Activated CD4-positive, alpha-beta T cell treated with anti-CD3 and anti-CD28 coated beads, Interleukin-2, amount 10 ng/mL, durations not matched to agents 24 days and 14 days (primary cell): ENCODE results near the gene NCOA3. TPM values are rescaled to one million over a fixed set of nuclear protein-coding genes. Genes with fewer than 3 reads are reported as not detected.
A peak's percentile ranks its signal among the peaks of the same experiment; 100 is the strongest.

Experiments
- DNase-seq: peaks from one replicate; pipeline ENCODE4 v3.0.0; 2022
- H3K27ac Mint-ChIP-seq: one replicate; pipeline ENCODE4 v1.8.0; 2022; ENCODE audit warnings: mild to moderate bottlenecking, mixed read lengths
- H3K27me3 Mint-ChIP-seq: one replicate; pipeline ENCODE4 v1.8.0; 2022; ENCODE audit warnings: mixed read lengths
- H3K36me3 Mint-ChIP-seq: one replicate; pipeline ENCODE4 v1.8.0; 2022; ENCODE audit warnings: low read depth, mild to moderate bottlenecking, mixed read lengths
- H3K4me1 Mint-ChIP-seq: one replicate; pipeline ENCODE4 v1.8.0; 2021; ENCODE audit warnings: mixed read lengths
- H3K4me3 Mint-ChIP-seq: one replicate; pipeline ENCODE4 v1.8.0; 2022; ENCODE audit warnings: mild to moderate bottlenecking, moderate library complexity, mixed read lengths
- H3K9me3 Mint-ChIP-seq: one replicate; pipeline ENCODE4 v1.8.0; 2021; ENCODE audit warnings: mixed read lengths
- intact Hi-C: fragments of 100-400 bp; cut with micrococcal nuclease; formaldehyde crosslinking; loops from one replicate; pipeline ENCODE4 v1.15.1; 2023
- total RNA-seq: library from RNA; stranded (reverse); gene quantifications from 2 replicates; pipeline ENCODE4 v1.2.3, GENCODE V29; 2022

Gene NCOA3
- total RNA-seq, 1 donor from 2014 or later: 140 TPM

- Mint-ChIP-seq H3K27me3 (no peaks in the 10 kb centered on the region), H3K27ac (no peak overlapping the region), H3K9me3 (no peaks in the 10 kb centered on the region), H3K4me1 (peaks cover 6% of the 10 kb centered on the region), H3K36me3 (peaks cover 2% of the 10 kb centered on the region), H3K4me3 (no peak overlapping the region)
- intact Hi-C loops: no loop called here
- DNase-seq: no peak
These were observed 166.0 kb downstream of the NCOA3 start for GRCh38 chr20:47667531-47668312.

- Mint-ChIP-seq H3K4me1 (peaks cover 6% of the 10 kb centered on the region), H3K36me3 (peaks cover 2% of the 10 kb centered on the region), H3K9me3 (no peaks in the 10 kb centered on the region), H3K27me3 (no peaks in the 10 kb centered on the region), H3K27ac (no peak overlapping the region), H3K4me3 (no peak overlapping the region)
- intact Hi-C loops: no loop called here
- DNase-seq: no peak
These were observed 166.8 kb downstream of the NCOA3 start for GRCh38 chr20:47668313-47669151.

GRCh38 chr20:47669152-47669425 lies 167.4 kb downstream of the NCOA3 start:
- no peak for DNase-seq
- Mint-ChIP-seq H3K4me1 (peaks cover 1% of the 10 kb centered on the region), H3K4me3 (no peak overlapping the region), H3K27ac (no peak overlapping the region), H3K9me3 (no peaks in the 10 kb centered on the region), H3K27me3 (no peaks in the 10 kb centered on the region), H3K36me3 (peaks cover 2% of the 10 kb centered on the region)
- intact Hi-C loops: no loop called here

GRCh38 chr20:47669489-47669888 lies 167.8 kb downstream of the NCOA3 start:
- no peaks in the 10 kb centered on the region for H3K27me3 Mint-ChIP-seq
- no peaks in the 10 kb centered on the region for H3K4me1 Mint-ChIP-seq
- no peaks in the 10 kb centered on the region for H3K9me3 Mint-ChIP-seq
- intact Hi-C loops: no loop called here
- no peak overlapping the region for H3K27ac Mint-ChIP-seq
- H3K36me3 Mint-ChIP-seq: peaks cover 2% of the 10 kb centered on the region
- H3K4me3 Mint-ChIP-seq: no peak overlapping the region
- DNase-seq: no peak

- Mint-ChIP-seq H3K4me3 (no peak overlapping the region), H3K4me1 (no peaks in the 10 kb centered on the region), H3K36me3 (peaks cover 2% of the 10 kb centered on the region), H3K27me3 (no peaks in the 10 kb centered on the region), H3K9me3 (no peaks in the 10 kb centered on the region), H3K27ac (peak overlapping the region; percentile 39)
- intact Hi-C loops: no loop called here
- no peak for DNase-seq
These were observed 168.5 kb downstream of the NCOA3 start for GRCh38 chr20:47669927-47670890.

- Mint-ChIP-seq H3K27ac (no peak overlapping the region), H3K27me3 (no peaks in the 10 kb centered on the region), H3K4me1 (no peaks in the 10 kb centered on the region), H3K4me3 (no peak overlapping the region), H3K36me3 (no peaks in the 10 kb centered on the region), H3K9me3 (no peaks in the 10 kb centered on the region)
- intact Hi-C loops: no loop called here
- no peak for DNase-seq
These were observed 169.2 kb downstream of the NCOA3 start for GRCh38 chr20:47670913-47671312.

- Mint-ChIP-seq H3K9me3 (no peaks in the 10 kb centered on the region), H3K4me1 (no peaks in the 10 kb centered on the region), H3K4me3 (no peak overlapping the region), H3K27me3 (no peaks in the 10 kb centered on the region), H3K27ac (no peak overlapping the region), H3K36me3 (no peaks in the 10 kb centered on the region)
- intact Hi-C loops: no loop called here
- DNase-seq: no peak
These were observed 170.5 kb downstream of the NCOA3 start for GRCh38 chr20:47672166-47672565.

GRCh38 chr20:47672886-47673670 lies 171.4 kb downstream of the NCOA3 start:
- no peaks in the 10 kb centered on the region for H3K36me3 Mint-ChIP-seq

GRCh38 chr20:47673671-47673955 lies 171.9 kb downstream of the NCOA3 start:
- Mint-ChIP-seq H3K9me3 (no peaks in the 10 kb centered on the region), H3K4me3 (no peak overlapping the region), H3K27me3 (no peaks in the 10 kb centered on the region), H3K4me1 (no peaks in the 10 kb centered on the region), H3K27ac (no peak overlapping the region), H3K36me3 (no peaks in the 10 kb centered on the region)
- intact Hi-C loops: no loop called here
- DNase-seq: no peak

More at GRCh38 chr20:47672886-47673670, 171.4 kb downstream of the NCOA3 start:
- intact Hi-C loops: no loop called here
- no peaks in the 10 kb centered on the region for H3K27me3 Mint-ChIP-seq
- no peak for DNase-seq
- H3K4me3 Mint-ChIP-seq: no peak overlapping the region
- no peak overlapping the region for H3K27ac Mint-ChIP-seq
- no peaks in the 10 kb centered on the region for H3K4me1 Mint-ChIP-seq
- H3K9me3 Mint-ChIP-seq: no peaks in the 10 kb centered on the region

GRCh38 chr20:47674145-47674544 lies 172.5 kb downstream of the NCOA3 start:
- H3K27ac Mint-ChIP-seq: no peak overlapping the region
- no peaks in the 10 kb centered on the region for H3K9me3 Mint-ChIP-seq
- no peaks in the 10 kb centered on the region for H3K27me3 Mint-ChIP-seq
- H3K36me3 Mint-ChIP-seq: no peaks in the 10 kb centered on the region
- no peaks in the 10 kb centered on the region for H3K4me1 Mint-ChIP-seq
- DNase-seq: no peak
- no peak overlapping the region for H3K4me3 Mint-ChIP-seq
- intact Hi-C loops: no loop called here

- no peaks in the 10 kb centered on the region for H3K36me3 Mint-ChIP-seq
- no peaks in the 10 kb centered on the region for H3K27me3 Mint-ChIP-seq
- intact Hi-C loops: no loop called here
- H3K27ac Mint-ChIP-seq: no peak overlapping the region
- DNase-seq: no peak
- no peaks in the 10 kb centered on the region for H3K9me3 Mint-ChIP-seq
- no peaks in the 10 kb centered on the region for H3K4me1 Mint-ChIP-seq
- no peak overlapping the region for H3K4me3 Mint-ChIP-seq
These were observed 173.0 kb downstream of the NCOA3 start for GRCh38 chr20:47674686-47675085.

- H3K9me3 Mint-ChIP-seq: no peaks in the 10 kb centered on the region
These were observed 173.8 kb downstream of the NCOA3 start for GRCh38 chr20:47675190-47676142.

More at GRCh38 chr20:47675190-47676142, 173.8 kb downstream of the NCOA3 start:
- no peaks in the 10 kb centered on the region for H3K27me3 Mint-ChIP-seq
- H3K27ac Mint-ChIP-seq: no peak overlapping the region
- no peaks in the 10 kb centered on the region for H3K4me1 Mint-ChIP-seq
- no peaks in the 10 kb centered on the region for H3K36me3 Mint-ChIP-seq
- intact Hi-C loops: no loop called here
- DNase-seq: no peak
- H3K4me3 Mint-ChIP-seq: no peak overlapping the region
